Stomach (tissue), 4 donors: ENCODE results near the gene SLN.

Source experiments
- CTCF ChIP-seq, 7 experiments: fragments of 450-650 bp in 4 of 7; fragments of 200-600 bp in 3 of 7; sonication (generic) in 3 of 7; IDR thresholded peaks; one replicate each; pipeline ENCODE4 v1.5.1; 2016 to 2019; ENCODE audit warnings: antibody characterized with exemption in 7 of 7, control low read depth in 2 of 7, mild to moderate bottlenecking in 1 of 7
- EP300 ChIP-seq: sonication (generic); formaldehyde crosslinking; IDR thresholded peaks from one replicate; pipeline ENCODE4 v1.6.1; 2017; ENCODE audit warnings: antibody characterized with exemption
- POLR2A ChIP-seq, 4 donors: fragments of 450-650 bp; IDR thresholded peaks; one replicate each; pipeline ENCODE4 v1.6.1; 2016; ENCODE audit warnings: antibody characterized with exemption in 4 of 4, control low read depth in 2 of 4, mild to moderate bottlenecking in 1 of 4, moderate library complexity in 1 of 4
- POLR2AphosphoS5 ChIP-seq, 3 donors: sonication (generic); formaldehyde crosslinking; IDR thresholded peaks; one replicate each; pipeline ENCODE4 v1.6.1; 2016; ENCODE audit warnings: antibody characterized with exemption in 3 of 3

GRCh38 chr11:107689317-107690202 is 22.3 kb downstream of the SLN start:
- TF ChIP-seq POLR2A (IDR thresholded peaks at IDR 0.05) (no peak), CTCF (IDR thresholded peaks at IDR 0.05) (peak in 4 of 7 experiments; percentile 13 to 76 (median 40)), POLR2AphosphoS5 (IDR thresholded peaks at IDR 0.05) (peak in 1 of 3 donors; percentile 11), EP300 (no peak)
